Activated CD4-positive, alpha-beta T cell treated with anti-CD3 and anti-CD28 coated beads, Interleukin-2, amount 50 U/mL, for 24 hours (primary cell): Measurements from ENCODE around the gene FLNC.

Experiments used
- DNase-seq, 2 donors: peaks; one replicate each; pipeline ENCODE4 v3.0.0-alpha.2; 2020; ENCODE audit warnings: low read depth in 1 of 2, low spot score in 1 of 2

Gene FLNC

DNA sequence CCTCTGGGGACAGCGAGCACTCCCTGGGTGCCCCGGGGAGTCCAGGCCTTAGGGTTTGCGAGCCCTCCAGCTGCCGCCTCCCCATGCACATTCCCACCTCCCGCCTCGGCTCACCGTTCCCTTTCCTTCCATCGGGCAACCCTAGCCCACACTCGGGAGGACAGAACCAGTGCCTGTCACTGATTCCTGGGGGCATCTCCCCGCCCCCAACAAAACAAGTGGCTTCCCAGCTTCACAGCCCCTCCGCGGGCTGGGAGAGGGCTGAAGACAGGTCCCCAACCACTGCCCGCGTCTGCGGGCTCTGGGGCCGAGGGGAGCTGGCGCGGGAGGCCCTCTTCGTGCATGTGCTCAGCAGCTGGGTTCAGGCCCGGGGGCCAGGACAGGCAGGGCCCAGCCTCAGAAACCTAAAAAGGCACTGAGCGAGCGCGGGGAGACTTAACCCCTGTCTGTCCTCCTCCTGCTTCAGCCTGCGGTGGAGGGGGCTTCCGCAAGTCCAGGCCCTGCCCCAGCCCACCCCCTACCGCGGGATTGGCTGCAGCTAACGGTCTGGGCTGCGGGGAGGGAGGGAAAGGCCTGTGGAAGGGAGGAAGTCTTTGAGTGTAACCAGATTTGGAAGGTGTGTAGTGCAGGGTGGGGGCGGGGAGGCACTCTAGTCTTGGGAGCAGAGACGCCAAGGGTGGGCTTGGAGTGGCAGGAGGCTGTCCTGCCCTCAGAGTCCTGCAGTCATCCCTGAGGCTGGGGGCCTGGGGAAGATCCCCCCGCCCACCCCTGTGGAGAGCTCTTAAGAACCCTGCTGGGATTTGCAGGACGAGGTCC lies 1.2 kb downstream of the FLNC start:
- no peak for DNase-seq

DNA sequence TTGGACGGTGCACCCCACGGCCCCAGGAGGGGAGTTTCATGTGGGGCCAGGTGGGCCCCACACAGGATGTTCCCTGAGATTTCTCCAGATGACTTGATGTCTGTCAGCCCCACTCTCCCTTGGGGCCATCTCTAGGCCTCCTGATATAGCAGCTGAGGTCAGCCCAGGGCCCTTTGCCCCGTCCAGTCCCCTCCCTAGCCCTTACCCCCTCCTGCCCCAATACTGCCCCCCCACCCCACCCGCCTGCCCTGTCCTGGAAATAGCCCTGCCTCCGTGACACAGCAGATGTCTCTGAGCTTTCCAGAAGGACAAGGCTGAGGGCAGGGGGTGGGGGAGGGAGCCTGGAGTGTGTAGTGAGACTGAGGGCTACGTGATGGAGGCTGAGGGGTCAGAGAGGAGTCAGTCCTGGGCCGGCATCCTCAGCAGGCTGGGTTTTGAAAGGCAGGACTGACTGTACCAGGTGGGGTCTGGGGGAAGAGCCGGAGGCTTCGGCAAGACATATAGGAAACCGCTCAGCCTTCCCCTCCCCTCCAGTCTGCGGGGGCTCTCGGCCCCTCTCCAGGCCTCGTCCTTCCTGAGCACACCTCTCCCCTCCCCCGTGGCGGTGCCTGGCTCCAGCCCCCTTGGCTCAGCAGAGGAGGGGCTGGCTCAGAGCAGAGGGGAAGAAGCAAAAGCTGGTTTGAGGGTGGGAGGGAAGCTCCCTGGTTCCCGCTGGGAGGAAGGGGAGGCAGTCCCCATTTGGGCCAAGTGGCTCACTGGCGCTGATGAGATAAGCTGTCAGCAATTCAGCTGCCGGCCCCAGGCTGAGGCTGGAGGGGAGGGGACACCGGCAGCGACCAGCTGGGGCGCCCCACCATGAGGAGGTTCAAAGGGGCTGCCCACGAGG lies 2.0 kb downstream of the FLNC start:
- DNase-seq: no peak

DNA sequence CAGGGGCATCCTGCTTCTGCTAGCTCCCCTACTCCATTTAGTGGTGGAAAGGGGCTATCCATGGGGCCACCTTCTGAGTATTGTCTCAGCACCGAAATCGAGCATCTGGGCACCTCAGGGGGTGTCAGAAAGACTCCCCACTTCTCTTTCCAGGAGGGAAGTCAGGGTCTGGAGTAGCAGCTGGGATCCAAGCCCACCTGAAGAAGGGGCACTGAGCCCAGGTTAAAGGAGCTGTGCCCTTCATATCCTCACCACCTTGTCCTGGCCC lies 2.6 kb downstream of the FLNC start:
- no peak for DNase-seq

- DNase-seq: no peak
Measured at GRCh38 chr7:128833148-128833945, 3.1 kb downstream of the FLNC start.

GRCh38 chr7:128833946-128834325 lies 3.7 kb downstream of the FLNC start:
- no peak for DNase-seq

- DNase-seq: no peak
Measured at GRCh38 chr7:128835231-128835751, 5.1 kb downstream of the FLNC start.

DNA sequence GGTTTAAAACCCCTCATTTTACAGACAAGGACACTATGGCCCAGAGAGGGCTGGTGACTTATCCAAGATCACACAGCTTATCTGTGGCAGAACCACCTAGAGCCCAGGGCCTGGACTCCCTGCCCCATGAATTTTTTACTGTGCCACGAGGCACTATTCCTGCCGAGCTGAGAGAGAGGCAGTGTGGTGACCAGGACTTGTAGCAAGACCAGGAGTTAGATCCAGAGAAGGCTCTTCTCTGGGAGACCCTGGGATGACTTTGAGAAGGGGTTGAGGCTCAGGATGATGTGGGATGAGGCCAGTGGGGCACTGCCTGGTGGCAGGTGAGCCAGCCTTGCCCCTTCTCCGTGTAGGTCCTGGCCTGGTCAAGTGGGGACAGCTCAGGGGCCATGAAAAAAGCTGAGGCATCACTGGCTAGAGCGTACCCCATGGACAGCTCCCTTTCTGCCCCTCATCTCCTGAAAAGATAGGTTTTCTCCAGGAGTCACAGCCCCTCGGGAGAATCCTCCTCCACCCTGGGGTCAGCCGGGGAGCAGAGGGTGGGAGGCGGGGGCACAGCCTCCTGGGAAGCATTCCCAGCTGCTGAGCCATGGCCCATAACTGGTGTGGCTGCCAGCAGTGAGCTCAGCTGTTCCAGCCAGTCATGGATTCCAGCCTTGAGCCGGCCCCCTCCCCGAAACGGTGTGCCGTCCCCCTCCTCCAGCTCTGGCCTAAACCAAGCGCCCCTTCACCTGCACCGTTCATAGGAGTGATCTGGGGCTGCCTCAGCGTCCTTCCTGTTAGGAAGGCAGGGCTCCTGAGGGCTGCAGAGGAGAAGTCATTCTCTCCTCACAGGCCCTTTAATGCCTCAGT lies 5.8 kb downstream of the FLNC start:
- no peak for DNase-seq

DNA sequence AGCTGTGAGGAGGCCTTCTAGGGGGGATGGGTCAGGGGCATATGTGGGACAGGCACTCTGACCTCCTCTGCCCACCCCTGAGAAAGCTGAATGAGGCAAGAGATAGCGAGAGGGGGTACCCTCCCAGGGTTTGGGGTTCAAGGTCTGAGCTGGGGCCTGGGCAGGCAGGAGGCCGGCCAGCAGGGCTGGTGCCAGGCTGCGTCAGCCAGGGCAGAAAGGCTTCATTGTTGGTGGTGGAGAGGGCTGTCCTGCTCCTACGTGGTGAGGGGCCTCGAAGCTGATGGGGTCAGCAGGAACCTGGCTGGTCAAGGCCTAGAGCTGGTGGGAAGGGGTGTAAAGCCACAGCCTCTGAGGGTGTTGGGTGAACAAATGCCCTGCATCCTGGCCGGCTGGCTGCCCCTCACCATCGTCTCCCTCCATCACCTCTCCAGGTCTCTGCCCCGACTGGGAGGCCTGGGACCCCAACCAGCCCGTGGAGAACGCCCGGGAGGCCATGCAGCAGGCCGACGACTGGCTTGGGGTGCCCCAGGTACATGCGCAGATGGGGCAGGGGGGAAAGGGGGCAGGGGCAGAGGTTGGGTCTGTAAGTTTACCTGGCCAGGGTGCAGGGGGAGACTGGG lies 6.6 kb downstream of the FLNC start:
- DNase-seq: no peak

GRCh38 chr7:128837521-128837921 lies 7.3 kb downstream of the FLNC start:
- DNase-seq: no peak

DNA sequence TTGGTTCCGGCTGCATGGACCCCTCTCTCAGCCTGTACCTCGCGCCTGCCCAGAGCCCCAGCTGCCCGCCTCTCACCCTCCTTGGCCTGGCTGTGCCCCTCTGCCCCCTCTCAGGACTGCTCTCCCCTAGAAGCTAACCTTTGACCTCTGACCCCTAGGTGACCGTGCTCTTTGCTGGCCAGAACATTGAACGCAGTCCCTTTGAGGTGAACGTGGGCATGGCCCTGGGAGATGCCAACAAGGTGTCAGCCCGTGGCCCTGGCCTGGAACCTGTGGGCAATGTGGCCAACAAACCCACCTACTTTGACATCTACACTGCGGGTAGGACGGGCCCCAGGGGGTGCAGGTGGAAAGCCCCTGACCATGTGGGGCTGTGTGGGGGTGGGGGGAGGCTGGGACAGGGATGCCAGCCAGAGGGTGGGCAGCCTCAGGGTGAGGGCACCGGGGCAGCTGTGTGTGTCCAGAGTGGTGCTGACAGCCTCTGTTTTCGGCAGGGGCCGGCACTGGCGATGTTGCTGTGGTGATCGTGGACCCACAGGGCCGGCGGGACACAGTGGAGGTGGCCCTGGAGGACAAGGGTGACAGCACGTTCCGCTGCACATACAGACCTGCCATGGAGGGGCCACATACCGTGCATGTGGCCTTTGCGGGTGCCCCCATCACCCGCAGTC lies 8.0 kb downstream of the FLNC start:
- DNase-seq: no peak

DNA sequence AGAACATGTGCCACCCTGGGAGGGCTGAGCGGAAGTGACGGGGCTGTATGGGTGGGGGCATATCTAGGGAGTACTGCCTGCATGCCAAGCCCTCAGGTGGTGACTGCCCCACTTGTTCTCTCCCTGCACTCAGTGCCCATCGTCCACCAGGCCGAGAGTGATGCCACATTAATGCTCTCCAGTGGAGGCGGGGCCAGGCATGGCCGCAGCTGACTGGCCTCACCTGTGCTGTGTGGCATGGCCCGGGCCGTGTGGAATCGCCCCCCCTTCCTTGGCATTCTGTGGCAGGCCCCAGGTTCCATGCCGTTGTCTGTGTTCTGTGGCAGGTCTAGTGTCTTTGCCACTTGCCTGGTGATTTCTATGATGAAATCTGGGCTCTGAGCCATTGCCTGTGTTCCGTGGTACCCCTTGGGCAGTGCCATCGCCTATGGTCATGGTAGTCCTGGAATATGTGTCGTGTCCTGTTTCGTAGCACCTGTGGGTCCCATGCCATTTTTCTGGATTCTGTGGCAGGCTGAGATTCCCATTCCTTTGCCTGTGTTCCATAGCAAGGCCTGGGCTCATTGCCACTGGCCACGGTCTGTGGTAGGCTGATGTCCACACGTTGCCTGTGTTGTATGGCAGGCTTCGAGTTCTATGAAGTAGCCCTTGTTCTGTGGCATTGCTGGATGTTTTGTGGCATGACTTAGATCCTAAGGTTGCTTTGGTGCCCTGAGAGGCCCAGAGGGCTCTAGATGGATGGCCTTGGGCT lies 8.9 kb downstream of the FLNC start:
- DNase-seq: no peak

DNA sequence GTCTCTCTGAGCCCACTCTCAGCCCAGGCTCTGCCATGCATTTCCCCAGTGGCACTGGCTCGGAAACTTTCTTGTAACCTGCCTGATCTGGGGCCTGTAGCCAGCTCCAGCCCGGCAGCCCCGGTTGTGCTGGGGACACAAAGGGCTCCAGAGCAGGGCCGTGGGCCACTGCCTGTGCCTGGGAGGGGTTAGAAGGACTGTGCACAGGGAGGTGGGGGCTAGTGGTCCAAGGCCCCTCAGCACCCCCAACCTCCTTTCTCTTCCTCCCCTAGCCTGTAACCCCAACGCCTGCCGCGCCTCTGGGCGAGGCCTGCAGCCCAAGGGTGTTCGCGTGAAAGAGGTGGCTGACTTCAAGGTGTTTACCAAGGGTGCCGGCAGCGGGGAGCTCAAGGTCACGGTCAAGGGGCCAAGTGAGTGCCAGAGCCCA lies 9.6 kb downstream of the FLNC start:
- no peak for DNase-seq

GRCh38 chr7:128840326-128841170 lies 10.3 kb downstream of the FLNC start:
- DNase-seq: no peak

GRCh38 chr7:128841171-128841690 lies 11.0 kb downstream of the FLNC start:
- DNase-seq: no peak

DNA sequence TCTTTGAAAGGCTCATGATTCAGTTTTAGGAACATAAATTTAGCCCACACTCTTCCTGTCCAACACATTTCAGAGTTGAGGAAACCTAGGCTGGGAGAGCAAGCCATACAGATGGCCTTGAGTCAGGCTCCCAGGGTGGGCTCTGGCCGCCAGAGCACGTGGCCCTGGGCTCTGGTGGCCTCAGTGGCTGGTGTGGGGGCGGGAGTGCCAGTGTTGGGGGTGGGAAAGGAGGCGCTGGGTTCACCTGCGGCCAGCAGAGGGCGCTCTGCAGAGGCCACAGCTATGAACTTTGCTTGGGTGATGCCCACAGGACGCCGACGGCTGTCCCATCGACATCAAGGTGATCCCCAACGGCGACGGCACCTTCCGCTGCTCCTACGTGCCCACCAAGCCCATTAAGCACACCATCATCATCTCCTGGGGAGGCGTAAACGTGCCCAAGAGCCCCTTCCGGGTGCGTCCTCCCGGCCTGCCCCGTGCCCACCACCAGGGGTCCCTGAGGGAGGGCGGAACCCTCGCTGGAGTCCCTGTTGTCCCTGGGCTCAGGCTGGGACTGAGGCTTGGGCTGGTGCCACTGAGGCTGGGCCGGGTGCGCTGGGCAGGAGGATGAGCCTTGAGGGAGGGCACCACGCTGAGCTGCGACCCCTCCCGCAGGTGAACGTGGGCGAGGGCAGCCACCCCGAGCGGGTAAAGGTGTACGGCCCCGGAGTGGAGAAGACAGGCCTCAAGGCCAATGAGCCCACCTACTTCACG lies 11.9 kb downstream of the FLNC start:
- DNase-seq: peak in 1 of 2 donors; percentile 30

- DNase-seq: no peak
Measured at GRCh38 chr7:128842674-128843641, 12.8 kb downstream of the FLNC start.
